HG03354 (cell line): Measurements from ENCODE around the gene SESN3.
"Not testable (repeated sequence)": the region's sequence is repeated elsewhere in the genome, so short reads cannot be mapped to it uniquely, and the experiment has no call there.

Experiments
- ATAC-seq: cut with Tn5 transposase; IDR thresholded peaks from one replicate; pipeline ENCODE4 v1.9.1; 2021; ENCODE audit warnings: mild to moderate bottlenecking; ENCODE audit not compliant: unreplicated experiment, poor library complexity, severe bottlenecking

SESN3 gene

GRCh38 chr11:95229199-95229992, 1.6 kb downstream of the SESN3 start:
- ATAC-seq, result no peak

DNA sequence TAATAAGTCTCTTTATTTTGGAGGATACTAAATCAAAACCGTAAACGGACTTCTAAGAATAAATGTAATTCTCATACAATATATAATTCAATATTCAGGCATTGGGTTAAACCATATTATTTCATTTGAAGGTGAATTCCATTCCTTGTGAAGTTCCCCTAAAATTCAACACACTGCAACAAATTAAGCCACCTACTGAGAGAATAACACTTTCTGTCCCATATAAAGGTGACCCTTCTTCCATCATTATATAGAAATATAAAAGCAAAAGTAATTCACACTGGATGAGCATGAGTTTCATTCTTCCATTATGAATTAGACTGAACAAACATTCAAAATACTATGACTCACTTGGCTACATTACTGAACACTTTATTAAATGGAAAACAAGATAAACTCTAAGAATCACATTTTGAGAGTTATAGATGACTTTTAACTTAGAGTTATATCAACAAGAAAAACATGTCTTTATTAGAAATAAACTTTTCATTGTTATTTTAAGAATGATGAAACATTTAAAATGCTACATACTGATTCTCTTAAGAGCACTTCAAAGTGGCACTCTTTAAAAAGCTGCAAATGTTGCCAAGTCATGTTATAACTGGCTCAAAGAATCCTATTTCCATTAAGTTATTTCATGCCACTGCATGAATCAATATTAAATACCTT, 2.8 kb downstream of the SESN3 start:
- ATAC-seq, result no peak

DNA sequence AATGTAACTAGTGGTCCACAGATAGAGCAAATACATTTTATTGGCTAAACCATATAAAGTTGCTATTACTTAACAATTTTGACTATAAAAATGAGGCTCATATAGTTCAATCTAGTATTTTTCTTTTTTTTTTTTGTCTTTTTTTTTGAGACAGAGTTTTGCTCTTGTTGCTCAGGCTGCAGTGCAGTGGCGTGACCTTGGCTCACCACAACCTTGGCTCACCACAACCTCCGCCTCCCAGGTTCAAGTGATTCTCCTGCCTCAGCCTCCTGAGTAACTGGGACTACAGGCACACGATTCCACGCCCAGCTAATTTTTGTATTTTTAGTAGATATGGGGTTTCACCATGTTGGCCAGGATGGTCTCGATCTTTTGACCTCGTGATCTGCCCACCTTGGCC, 3.9 kb downstream of the SESN3 start:
- not testable (repeated sequence) for ATAC-seq

- ATAC-seq, result no peak
These were observed 8.2 kb downstream of the SESN3 start for GRCh38 chr11:95222817-95223216.

- ATAC-seq, result no peak
These were observed 11.4 kb downstream of the SESN3 start for GRCh38 chr11:95219599-95219998.

- no peak for ATAC-seq
These were observed 12.9 kb downstream of the SESN3 start for GRCh38 chr11:95218149-95218548.

- no peak for ATAC-seq
These were observed 18.4 kb downstream of the SESN3 start for GRCh38 chr11:95212609-95213008.

GRCh38 chr11:95209535-95209934, 21.5 kb downstream of the SESN3 start:
- not testable (repeated sequence) for ATAC-seq

DNA sequence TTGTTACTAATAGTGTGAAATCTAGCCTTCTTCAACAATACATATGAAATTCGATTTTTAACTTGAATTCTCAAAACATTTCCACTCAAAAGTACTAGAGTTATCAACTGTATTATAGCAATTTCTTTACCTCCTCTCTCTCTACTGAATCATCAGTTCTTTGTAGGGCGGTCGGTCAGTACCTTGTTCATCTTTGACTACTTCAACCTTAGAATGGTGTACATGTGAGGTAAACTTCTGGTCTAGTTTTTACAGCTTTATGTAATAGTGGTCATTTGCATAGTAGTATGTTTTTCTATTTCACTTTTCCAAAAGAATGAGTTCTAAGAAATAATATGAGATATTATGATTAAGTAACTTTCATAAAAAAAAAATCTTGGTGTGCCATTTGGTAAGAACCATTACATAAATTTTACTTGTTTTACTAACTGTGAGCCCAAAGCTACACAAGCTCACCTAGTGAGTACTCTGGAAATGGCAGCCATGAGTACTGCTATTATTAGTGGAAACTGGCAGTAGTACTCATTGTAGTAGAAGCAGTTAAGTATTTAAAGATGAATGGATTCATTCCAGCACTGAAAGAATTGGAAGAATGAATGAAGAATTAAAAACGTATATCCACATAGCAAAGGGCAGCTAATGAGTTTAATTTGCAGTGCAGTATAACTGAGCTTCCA, 30.1 kb downstream of the SESN3 start:
- no peak for ATAC-seq

DNA sequence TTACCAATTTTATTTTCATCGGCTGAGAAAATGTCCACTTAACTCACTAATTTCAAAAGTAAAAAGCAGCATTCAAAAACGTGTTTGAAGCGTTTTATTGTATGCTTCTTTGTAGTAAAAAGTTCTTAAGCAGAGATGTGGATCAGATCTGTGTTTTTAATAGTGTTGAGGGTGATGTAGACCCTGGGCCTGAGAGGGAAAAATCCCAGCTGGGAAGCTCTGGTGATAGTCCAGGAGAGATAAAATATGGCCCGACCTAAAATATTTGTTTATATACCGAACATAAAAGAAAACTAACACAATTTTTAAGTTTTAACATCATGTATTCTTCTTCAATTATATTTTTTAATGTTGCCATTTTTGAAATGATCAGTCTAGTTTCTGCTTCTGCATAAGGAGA, 35.2 kb downstream of the SESN3 start:
- no peak for ATAC-seq

DNA sequence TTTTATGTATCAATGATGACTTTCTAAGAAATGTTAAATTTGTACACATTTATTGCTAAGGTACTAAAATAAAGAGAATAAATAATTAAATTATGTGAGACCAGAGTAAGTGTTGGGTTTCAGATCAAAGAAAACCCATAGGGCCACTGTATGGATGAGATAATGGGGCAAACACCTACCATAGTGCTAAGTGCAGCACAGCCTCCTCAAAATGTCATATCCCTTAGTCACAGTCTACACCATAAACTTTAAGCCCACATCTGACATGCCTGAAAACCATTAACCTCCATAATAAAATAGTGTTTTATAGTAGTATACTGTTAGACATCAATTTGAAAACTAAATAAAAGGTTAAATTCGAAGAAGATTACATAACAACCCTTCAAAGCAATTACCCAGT, 37.5 kb downstream of the SESN3 start:
- no peak for ATAC-seq

DNA sequence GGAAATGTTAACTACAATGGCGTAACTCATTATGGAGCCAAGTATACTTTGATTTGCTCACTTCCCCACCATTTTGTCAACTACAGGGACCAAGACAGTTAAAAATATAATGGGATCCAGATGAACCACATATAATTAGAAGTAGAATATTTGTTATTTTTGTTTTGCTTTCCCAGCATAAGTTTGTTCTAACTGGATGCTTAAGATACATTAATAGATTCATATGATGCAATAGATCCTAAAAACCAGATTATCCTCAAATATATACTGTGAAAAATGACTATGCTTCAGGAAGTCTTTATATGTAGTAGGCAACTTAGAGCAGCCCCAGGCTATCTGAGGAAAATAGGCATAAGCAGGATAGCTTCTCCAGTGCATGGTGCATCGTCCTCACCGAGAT, 38.3 kb downstream of the SESN3 start:
- ATAC-seq, result no peak

- no peak for ATAC-seq
These were observed 43.3 kb downstream of the SESN3 start for GRCh38 chr11:95187723-95188122.

DNA sequence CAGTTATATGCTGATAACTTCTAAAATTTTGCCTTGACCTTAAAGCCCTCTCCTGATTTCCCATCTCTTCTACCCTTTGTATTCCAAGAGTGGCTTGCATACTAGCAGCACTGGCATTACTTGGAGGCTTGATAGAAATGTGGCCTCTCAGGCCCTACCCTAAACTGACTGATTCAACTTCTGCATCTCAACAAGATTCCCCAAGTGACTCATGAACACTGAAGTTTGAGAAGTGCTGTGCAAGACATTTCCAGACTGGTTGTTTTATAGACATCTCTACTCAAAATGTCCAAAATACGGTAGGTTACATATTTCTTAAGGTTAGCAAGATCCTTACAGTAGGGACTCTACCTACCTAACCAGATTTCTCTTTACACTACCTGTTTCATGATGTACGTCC, 48.6 kb downstream of the SESN3 start:
- no peak for ATAC-seq

GRCh38 chr11:95175818-95176380, 55.1 kb downstream of the SESN3 start:
- no peak for ATAC-seq

DNA sequence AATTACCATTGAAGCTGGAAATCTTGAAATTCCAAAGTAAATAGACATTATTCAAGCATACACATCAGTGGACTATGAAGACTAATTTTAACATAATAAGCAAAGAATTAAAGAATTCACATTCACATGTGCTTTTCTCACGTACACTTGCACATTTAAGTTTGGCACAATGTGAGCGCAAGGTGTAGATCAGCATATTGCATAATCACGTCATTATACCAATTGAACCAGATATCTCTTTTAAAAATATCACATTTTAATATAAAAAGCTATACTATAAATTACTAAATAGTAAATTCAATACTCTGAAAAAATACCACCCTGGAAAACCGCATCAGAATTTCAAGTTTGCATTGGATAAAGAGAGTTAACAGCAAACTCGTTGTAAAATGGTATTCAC, 60.7 kb downstream of the SESN3 start:
- ATAC-seq, result no peak

- ATAC-seq, result no peak
These were observed 64.2 kb downstream of the SESN3 start for GRCh38 chr11:95166781-95167180.

GRCh38 chr11:95165638-95166037, 65.4 kb downstream of the SESN3 start:
- ATAC-seq, result no peak

DNA sequence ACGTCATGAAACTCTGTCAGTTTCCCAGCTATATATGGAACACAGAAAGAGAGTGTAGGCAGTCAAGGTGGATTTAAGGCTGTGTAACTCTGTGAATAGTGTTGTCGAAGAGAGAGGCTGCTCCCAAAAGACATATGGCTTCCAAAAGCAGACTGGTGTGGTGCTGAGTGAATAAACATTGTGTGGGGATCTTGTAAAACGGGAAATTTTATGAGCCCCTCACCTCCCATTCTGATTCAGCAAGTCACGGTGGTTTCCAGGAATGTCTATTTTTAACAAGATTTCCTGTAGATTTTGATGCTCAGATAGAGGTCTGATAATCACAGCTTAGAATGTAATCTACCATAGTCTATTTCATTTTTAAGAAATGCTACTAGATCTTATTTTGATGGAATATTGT, 67.9 kb downstream of the SESN3 start:
- ATAC-seq, result no peak

- no peak for ATAC-seq
These were observed 69.8 kb downstream of the SESN3 start for GRCh38 chr11:95161248-95161647.

- no peak for ATAC-seq
These were observed 73.2 kb downstream of the SESN3 start for GRCh38 chr11:95157824-95158223.
